ENCODE results near the gene CCDC88B. TPM values are rescaled to one million over a fixed set of nuclear protein-coding genes. Genes with fewer than 3 reads are reported as not detected.

Gene CCDC88B
- total and polyA plus RNA-seq, 2 of the 8 experiments (the other 6 are each of a cell fraction or from before 2014, with no cell fraction given), result 5.9 to 12.5 TPM

GRCh38 chr11:64371201-64371600 is 31.2 kb downstream of the CCDC88B start (continued):
- no peak for TF ChIP-seq CBX8 (IDR thresholded peaks at IDR 0.05; ENCODE audit: borderline replicate concordance, low read depth, low read length)
- no peak for TF ChIP-seq MAX (IDR thresholded peaks at IDR 0.05)
- TF ChIP-seq JUN (IDR thresholded peaks at IDR 0.05; ENCODE audit: low read depth, low read length), result no peak
- TF ChIP-seq HDAC6 (IDR thresholded peaks at IDR 0.05; ENCODE audit: low read depth, low read length), result no peak

Measured in H1 (cell line).